ENCODE data around the gene GAL3ST3.

- no peak for TF ChIP-seq POLR2A (IDR thresholded peaks at IDR 0.05)
- TF ChIP-seq CTCF (IDR thresholded peaks at IDR 0.05) = no peak
Observed at GRCh38 chr11:66008095-66008467, 40.9 kb downstream of the GAL3ST3 start.

Data from sigmoid colon (tissue), 3 donors.